ENCODE data around the gene SPRR5. TPM values are rescaled to one million over a fixed set of nuclear protein-coding genes. Genes with fewer than 3 reads are reported as not detected.

Gene SPRR5
- total RNA-seq, 1 donor from 2014 or later: not detected

GRCh38 chr1:152946248-152946647 lies 758 bp upstream of the SPRR5 start:
- no peak for DNase-seq (ENCODE audit: low spot score)

DNA sequence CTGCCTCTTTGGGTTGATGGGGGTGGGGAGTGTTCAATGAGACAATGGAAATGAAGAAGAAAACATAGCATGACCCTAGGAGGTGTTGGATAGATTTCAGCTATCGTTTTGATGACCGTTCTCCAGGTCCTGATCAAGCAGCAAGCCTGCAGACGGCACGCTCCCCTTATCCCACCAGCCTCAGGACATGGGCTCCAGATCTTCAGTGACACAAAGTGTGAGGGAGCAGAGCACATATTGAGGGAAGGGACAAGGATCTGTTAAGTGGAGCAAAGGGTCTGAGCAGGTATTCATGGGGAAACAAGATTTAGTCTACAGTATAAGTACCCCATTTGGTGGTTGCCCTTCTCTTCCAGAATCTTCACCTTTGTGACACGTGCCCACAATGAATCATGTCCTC lies 4.7 kb downstream of the SPRR5 start:
- no peak for DNase-seq (ENCODE audit: low spot score)

DNA sequence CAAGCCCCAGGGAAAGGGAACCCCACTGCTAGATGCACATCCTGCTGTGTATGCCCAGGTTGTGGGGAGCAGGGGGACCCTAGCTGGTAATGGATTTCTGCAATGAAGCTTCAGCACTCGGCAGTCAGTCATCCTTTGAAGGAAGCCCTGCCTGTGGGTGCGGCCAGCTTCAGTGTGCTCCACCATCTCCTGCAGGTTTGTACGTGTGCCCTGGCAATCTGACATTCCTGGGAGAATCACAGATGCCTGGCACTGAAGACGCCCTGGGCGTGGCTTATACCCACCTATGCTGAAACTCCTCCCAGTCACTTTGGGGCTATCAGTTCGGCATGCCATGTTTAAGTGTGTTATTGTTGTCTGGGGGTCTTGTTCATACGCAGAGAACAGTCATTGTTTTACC lies 6.8 kb downstream of the SPRR5 start:
- no peak for DNase-seq (ENCODE audit: low spot score)

- DNase-seq (ENCODE audit: low spot score): no peak
Observed at GRCh38 chr1:152954436-152954835, 7.4 kb downstream of the SPRR5 start.

DNA sequence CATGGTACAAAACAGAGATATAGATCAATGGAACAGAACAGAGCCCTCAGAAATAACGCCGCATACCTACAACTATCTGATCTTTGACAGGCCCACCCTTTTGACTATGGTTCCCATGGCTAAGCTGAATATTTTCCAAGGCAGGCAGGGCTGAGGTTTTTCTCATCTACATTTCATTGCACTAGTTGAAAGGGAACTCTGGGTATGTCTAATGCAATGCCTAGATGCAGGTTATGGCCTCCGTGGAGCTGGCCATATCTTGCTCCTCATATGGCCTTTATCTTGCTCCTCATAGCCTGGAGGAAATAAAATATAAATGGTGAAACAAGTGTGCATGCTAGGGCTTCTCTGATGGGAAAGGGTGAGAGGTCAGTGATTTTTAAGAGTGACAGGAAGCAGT lies 10.6 kb downstream of the SPRR5 start:
- DNase-seq (ENCODE audit: low spot score): no peak

GRCh38 chr1:152959273-152959672 lies 12.3 kb downstream of the SPRR5 start:
- DNase-seq (ENCODE audit: low spot score): no peak

DNA sequence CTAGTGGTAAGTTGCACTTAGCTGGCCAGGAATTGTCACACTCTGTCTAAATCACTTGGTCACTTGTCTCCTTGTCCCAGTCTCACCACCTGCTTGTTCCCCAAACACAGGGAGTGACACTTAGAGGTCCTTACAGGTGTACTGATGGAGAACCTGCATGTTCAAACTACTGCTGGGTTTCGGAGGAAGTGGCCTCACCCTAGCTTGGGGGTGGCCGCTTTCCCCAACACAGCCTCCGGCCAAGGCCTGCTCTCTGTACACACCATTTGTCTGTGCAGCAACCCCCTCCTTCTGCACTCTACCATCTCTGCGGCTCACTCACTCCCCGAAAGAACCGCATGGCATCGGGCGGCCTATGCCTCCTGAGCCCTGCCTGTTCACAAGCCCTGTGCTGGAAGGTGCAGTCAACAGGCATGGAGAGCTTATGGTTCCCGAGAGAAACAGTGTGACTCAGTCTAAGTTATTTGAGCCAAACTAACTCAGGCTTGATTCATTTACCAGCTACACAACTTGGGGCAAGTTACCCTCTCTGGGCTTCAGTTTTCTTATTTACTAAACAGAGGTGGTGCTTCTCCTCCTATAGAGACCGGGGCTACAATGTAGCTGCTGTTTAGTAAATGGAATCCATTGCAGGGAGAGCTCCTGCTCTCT lies 12.9 kb downstream of the SPRR5 start:
- DNase-seq (ENCODE audit: low spot score): no peak

- DNase-seq (ENCODE audit: low spot score): no peak
Observed at GRCh38 chr1:152960452-152961044, 13.5 kb downstream of the SPRR5 start.

DNA sequence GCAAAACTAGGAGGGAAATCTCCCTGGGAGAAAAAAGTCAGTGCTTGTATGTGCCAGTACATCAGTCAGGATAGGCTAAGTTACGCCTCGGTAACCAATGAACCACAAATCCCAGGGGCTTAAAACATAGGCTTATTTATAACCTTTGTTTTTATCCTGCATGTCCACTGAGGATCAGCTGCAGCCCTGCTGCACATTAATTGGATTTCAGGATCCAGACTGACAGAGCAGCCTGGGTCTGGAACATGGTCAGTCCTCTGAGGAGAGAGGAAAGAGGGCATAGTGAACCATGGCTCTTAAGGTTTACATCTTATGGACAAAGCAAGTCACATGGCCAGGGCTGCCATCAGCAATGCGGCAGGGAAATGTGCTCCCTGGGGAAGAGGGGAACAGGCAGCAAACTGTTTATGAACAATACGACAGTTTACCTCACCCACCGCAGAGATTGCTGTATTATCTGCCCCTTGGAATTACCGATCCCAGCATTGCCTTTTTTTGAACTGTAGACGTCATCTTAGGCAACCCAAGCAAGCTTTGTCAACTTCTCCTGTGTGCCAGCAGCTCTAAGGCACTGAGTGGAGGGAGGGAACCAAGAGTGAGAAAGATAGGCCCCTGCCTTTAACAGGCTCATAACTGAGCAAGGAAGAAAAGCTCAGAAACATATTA lies 14.4 kb downstream of the SPRR5 start:
- no peak for DNase-seq (ENCODE audit: low spot score)

DNA sequence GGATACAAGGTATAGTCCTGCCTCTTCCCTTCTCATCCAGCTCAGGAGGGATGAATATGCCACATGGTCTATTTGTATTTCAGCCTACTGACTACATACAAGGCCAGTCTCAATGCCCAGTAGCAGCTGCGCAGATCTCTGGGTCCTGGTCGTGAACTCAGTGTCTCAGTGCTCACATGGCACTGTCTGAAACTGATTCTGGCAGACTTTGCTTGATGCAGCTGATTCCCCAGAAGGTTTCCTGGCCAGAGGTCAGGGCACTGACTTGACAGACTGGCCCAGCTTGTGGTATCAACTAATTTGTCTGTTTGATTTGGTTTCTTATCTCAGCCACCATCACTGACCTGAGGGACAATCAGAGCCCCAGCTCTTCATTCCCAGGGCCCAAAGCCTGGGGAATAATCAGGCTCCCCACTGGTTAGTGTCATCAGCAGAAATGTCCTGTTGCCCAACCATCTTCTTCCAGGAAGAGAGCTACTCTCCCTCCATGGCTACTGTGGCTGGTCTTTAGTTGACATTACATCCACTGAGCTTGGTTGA lies 15.9 kb downstream of the SPRR5 start:
- no peak for DNase-seq (ENCODE audit: low spot score)

DNA sequence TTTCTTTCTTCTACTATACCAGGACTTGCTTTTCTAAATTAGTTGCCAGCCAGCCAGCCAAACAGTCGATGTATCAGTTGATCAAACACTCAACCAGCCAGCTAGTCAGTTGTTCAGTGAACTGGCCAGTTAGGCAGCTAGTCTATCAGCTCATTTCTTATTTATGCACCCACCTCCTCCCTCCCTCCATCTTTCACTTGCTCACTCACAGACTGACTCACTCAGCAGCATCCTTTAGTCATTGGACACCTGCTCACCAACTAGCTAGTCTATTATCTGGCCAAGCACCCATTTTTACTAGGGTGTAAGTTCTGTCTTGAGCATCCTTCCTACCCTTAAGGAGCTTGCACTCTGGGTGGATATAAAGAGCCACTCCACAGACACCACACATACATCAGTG lies 17.5 kb downstream of the SPRR5 start:
- DNase-seq (ENCODE audit: low spot score): no peak

DNA sequence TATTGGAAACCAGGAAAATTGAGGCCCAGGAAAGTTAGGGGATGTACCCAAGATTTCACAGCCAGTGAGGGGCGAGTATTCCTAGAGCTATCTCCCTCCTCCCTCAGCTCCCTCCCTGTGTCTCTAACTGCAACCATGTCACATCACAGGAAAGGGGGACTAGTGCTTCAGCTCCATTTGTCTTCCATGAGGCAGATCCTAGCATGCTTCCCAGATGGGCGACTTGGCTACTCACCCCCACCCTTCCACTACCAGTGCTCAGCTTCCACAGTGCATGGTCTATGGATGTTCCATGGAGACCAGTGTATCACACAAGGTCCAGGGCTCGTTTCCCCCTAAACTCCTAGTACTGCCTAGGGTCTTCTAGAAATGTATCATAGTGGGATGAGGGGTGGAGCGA lies 18.8 kb downstream of the SPRR5 start:
- DNase-seq (ENCODE audit: low spot score): no peak

DNA sequence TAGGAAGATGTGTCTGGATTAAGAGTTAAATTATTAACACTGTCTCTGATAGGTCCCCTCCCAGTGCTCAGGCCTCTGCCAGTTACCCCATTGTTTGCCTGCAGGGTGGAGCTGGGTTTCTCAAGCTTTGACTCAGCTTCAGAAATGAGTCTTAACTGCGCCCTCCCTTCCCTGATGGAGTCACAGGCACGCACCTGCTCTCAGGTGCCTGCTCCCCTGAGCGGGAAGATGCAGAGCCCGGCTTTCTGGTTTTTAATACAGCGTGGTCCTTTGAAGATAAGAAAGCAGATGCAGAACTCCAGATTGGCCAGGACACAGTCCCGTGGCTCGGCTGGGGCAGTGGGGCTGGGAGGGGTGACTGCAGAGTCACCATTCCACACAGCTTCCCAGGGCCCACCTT lies 20.2 kb downstream of the SPRR5 start:
- no peak for DNase-seq (ENCODE audit: low spot score)

- DNase-seq (ENCODE audit: low spot score): no peak
Observed at GRCh38 chr1:152968248-152968647, 21.2 kb downstream of the SPRR5 start.

DNA sequence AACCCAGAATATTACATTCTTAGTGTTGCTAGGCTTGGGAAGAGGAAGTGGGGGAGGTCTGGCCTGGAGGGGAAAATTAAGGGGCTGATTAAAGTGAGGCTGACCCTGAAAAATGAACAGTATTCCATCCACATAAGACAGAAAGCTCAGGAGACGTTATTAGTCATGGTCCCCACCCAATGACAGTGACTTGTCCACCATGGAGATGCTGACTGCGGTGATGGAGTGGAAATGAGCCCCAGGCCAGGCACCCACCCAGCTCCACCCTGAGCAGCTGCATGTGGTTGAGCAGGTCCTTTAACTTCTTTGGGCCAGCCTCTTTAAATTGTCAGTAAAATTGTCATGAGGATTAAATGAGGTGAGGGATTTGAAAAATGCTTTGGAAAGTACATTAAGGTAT lies 22.0 kb downstream of the SPRR5 start:
- no peak for DNase-seq (ENCODE audit: low spot score)

DNA sequence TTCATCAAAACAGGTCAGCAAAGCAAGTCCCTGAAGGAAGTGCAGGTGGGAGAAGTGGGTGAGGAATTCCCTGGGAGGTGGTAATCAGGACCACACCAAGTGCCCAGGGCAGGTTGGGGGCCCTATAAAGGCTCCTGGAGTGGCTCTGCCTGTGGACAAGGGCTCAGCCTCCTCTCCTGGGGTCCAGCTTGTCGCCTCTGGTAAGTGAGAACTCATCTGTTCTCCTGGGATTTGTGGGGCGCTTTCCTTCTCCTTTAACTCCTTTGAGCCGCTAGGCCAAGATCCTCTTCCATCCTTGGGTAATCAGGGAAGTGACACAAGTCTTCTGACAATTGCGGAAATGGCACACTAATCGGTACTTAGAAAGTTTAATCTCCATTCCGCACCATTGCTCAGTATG lies 23.5 kb downstream of the SPRR5 start, which contains the start of gene SPRR4:
Gene SPRR4 (plus strand): TSS at position 154 of the 400 bp plus-strand sequence. CDS start 1,243 bp downstream, outside the sequence.
- DNase-seq (ENCODE audit: low spot score): no peak

DNA sequence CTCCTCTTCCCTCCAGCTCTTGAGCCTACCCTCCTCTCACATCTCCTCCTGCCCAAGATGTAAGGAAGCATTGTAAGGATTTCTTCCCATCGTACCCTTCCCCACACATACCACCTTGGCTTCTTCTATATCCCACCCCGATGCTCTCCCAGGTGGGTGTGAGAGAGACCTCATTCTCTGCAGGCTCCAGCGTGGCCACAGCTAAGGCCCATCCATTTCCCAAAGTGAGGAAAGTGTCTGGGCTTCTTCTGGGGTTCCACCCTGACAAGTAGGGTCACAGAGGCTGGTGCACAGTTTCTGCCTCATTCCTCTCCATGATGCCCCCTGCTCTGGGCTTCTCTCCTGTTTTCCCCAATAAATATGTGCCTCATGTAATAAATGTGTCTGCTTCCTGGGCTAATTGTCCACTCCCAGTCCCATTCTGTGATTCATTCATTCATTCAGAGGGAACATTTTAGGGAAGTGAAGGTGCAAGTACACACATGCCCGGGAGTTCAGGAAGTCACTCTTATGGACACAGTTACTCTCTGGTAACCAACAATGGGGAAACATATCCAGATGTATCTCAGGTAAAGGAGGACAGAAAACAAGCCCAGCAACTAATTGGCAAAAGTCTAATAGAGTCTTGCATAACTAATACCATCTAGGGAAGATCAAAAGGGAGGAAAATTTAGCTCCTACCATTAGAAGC lies 25.3 kb downstream of the SPRR5 start:
- DNase-seq (ENCODE audit: low spot score): no peak

- DNase-seq (ENCODE audit: low spot score): no peak
Observed at GRCh38 chr1:152976688-152977087, 29.7 kb downstream of the SPRR5 start.

DNA sequence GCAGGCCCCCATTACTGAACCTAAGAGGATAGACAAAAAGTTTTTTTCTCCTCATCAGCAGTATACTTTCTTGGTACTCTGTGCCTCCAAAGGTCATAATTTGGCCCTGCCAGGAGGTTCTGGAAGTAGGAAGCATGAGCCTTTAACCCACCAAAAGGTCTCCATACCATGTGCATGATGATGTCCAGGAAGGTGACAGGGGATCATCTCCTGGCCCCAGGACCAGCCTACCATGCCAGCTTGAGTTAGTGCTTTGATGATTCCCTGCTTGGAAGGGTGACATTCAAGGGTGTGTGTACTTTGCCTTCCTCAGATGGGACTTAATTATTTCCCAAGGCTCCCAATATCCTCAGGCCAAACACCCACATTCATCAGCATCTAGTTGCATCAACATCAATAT lies 30.6 kb downstream of the SPRR5 start:
- DNase-seq (ENCODE audit: low spot score): no peak

DNA sequence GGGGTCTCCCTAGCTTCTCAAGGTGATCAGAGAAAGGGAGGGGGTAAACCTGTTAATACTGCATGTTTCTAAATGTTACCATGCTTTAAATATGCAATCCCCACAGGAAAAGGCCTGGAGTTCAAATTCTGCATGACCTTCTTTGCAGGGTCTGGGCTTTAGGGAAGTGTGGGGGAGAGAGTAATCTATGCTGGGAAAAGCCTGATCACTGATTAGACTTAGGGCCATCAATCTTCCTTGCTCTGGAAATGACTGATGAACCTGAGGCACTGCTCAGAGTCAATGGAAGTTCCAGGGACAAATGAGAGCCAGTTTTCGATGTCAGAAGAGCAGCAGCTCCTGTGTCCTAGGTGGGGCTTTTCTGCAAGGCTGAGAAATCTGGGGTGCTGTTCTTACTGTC lies 33.7 kb downstream of the SPRR5 start:
- no peak for DNase-seq (ENCODE audit: low spot score)

DNA sequence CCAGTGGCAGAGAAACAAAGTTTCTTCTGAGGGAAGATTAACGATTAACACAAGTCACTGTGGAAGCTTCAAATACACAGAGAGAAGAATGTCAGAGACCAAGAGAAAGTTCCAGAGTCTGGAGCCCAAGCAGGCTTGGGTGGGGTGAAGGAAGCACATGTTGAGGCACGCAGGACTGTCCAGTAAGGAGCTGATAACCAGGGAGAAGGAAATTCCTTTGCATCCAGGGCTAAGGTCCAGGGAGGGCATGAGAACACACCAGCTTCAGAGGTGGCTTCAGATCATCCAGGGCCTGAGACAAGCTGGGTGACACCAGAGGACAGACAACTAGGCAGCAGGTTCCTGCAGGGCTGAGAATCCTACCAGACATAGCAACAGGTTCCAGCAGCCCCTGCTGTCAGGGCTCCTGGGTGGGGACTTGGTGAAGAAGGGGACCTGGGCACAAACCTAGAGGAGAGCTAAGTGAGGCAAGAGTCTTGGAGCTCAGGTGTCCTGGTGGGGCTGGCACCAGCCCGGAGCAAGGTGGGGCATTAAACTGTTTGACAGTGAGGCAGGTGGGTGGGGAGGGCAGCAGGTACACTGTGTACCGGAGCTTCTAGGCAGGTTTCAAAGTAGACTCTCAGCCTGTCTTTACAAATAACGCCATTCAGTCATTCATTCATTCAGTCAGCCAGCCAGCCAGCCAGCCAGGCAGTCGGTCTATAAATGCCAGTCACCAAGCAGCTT lies 34.3 kb downstream of the SPRR5 start:
- DNase-seq (ENCODE audit: low spot score): no peak

DNA sequence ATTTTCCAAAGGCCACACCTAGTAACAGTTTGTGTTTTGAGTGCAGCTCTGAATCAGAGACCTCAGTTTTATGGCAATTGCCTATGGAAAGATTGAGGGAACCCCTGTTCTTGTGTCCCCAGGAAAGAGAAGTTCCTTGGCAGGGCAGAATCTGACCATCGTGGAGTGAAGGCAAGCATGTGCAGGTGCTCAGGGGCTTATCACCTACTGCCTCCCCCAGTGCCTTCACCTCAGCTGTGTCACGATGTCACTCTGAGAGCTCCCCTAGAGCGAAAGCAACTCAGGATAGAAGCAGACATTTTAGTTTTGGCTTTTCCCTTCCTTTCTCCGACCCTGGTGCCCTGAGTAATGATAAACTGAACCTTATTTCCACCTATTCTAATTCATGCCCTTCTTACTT lies 35.1 kb downstream of the SPRR5 start:
- no peak for DNase-seq (ENCODE audit: low spot score)
